Sigmoid colon (tissue), 7 donors: Measurements from ENCODE around the gene NDUFB2. TPM values are rescaled to one million over a fixed set of nuclear protein-coding genes. Genes with fewer than 3 reads are reported as not detected.
A peak's percentile ranks its signal among the peaks of the same experiment; 100 is the strongest.
"Not testable (repeated sequence)": the region's sequence is repeated elsewhere in the genome, so short reads cannot be mapped to it uniquely, and the experiment has no call there.

ENCODE experiments used
- DNase-seq: peaks from one replicate; pipeline ENCODE4 v3.0.0-alpha.2; 2019
- H3K27ac ChIP-seq, 4 donors: fragments of 200-600 bp; sonication (generic); one replicate each; pipeline ENCODE4 v1.5.1; 2016 to 2019; ENCODE audit warnings: mild to moderate bottlenecking in 1 of 4
- H3K27me3 ChIP-seq, 3 donors: fragments of 200-600 bp; sonication (generic); one replicate each; pipeline ENCODE4 v1.5.1; 2019; ENCODE audit warnings: mild to moderate bottlenecking in 1 of 3
- H3K36me3 ChIP-seq, 4 donors: fragments of 200-600 bp; sonication (generic); one replicate each; pipeline ENCODE4 v1.5.1; 2016 to 2019
- H3K4me1 ChIP-seq, 4 donors: fragments of 200-600 bp; sonication (generic); one replicate each; pipeline ENCODE4 v1.5.1; 2017 to 2019
- H3K4me3 ChIP-seq, 4 donors: fragments of 200-600 bp; sonication (generic); one replicate each; pipeline ENCODE4 v1.5.1; 2017 to 2019; ENCODE audit warnings: mild to moderate bottlenecking in 2 of 4, moderate library complexity in 1 of 4
- H3K9me3 ChIP-seq, 4 donors: fragments of 200-600 bp in 3 of 4; sonication (generic) in 3 of 4; one replicate each; pipeline versions ENCODE4 v1.5.1 to v1.6.1; 2013 to 2019
- EP300 ChIP-seq, 4 donors: sonication (generic); formaldehyde crosslinking; IDR thresholded peaks; one replicate each; pipeline ENCODE4 v1.6.1; 2017; ENCODE audit warnings: antibody characterized with exemption in 4 of 4
- POLR2A ChIP-seq, 2 donors: fragments of 450-650 bp; IDR thresholded peaks; one replicate each; pipeline ENCODE4 v1.6.1; 2016; ENCODE audit warnings: antibody characterized with exemption in 2 of 2, mild to moderate bottlenecking in 2 of 2, moderate library complexity in 2 of 2
- POLR2AphosphoS5 ChIP-seq, 4 donors: sonication (generic); formaldehyde crosslinking; IDR thresholded peaks; one replicate each; pipeline ENCODE4 v1.6.1; 2017; ENCODE audit warnings: antibody characterized with exemption in 4 of 4
- WGBS, 2 donors: extraction: QIAGEN DNeasy Blood & Tissue Kit; methylation state at CpG; one replicate each; pipeline ENCODE4 v1.1.7; 2013; 5-methylcytosine and 5-hydroxymethylcytosine counted together
- intact Hi-C: fragments of 100-400 bp; cut with DNase I; formaldehyde crosslinking; loops from one replicate; pipeline ENCODE4 v1.15.1; 2023
- polyA plus RNA-seq, 3 donors: library from polyadenylated mRNA; stranded (reverse); fragments of 200-250 nt; gene quantifications; one replicate each; pipeline ENCODE4 v1.2.3, GENCODE V29; 2013
- total RNA-seq, 4 donors: library from RNA; depleted of rRNA; stranded (reverse); fragments of >200 nt; gene quantifications; one replicate each; pipeline ENCODE4 v1.1.0, GENCODE V29; 2016
- TF ChIP-seq, protein P1 (sequence below), 4 experiments: fragments of 450-650 bp in 3 of 4; fragments of 200-600 bp in 1 of 4; IDR thresholded peaks; one replicate each; pipeline ENCODE4 v1.5.1; 2016 to 2019; ENCODE audit warnings: antibody characterized with exemption in 4 of 4, mild to moderate bottlenecking in 3 of 4, moderate library complexity in 2 of 4
- donor health status: healthy with polysubstance abuse.
- donor health status: Bipolar disorder and iron deficiency.
- donor health status: healthy.

Gene NDUFB2
- total and polyA plus RNA-seq, 7 donors, result 170 to 979 (median 377) TPM

DNA sequence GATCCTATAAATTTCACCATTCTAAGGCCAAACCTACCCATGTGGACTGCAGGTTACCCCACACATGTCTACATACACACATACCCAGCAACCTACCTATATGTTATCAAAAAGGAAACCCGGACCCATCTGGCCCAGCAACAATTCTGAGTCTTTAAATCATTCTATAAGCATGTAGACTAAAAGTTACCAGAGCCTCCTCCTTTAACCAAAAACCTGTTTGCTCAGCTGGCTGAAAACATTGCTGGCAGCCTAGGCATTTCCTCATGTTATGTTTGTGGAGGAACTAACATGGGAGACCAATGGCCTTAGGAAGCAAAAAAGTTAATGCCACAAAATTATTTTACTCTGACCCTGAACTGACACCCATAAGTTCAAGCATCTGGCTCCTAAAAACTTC lies 29.0 kb upstream of the NDUFB2 start:
- intact Hi-C loops, result no loop called here
- TF ChIP-seq, protein P1, sequence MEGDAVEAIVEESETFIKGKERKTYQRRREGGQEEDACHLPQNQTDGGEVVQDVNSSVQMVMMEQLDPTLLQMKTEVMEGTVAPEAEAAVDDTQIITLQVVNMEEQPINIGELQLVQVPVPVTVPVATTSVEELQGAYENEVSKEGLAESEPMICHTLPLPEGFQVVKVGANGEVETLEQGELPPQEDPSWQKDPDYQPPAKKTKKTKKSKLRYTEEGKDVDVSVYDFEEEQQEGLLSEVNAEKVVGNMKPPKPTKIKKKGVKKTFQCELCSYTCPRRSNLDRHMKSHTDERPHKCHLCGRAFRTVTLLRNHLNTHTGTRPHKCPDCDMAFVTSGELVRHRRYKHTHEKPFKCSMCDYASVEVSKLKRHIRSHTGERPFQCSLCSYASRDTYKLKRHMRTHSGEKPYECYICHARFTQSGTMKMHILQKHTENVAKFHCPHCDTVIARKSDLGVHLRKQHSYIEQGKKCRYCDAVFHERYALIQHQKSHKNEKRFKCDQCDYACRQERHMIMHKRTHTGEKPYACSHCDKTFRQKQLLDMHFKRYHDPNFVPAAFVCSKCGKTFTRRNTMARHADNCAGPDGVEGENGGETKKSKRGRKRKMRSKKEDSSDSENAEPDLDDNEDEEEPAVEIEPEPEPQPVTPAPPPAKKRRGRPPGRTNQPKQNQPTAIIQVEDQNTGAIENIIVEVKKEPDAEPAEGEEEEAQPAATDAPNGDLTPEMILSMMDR (IDR thresholded peaks at IDR 0.05), result no peak
- TF ChIP-seq EP300 (IDR thresholded peaks at IDR 0.05), result no peak
- TF ChIP-seq POLR2A (IDR thresholded peaks at IDR 0.05), result no peak
- no peak for TF ChIP-seq POLR2AphosphoS5 (IDR thresholded peaks at IDR 0.05)
- H3K27ac ChIP-seq, result no peak overlapping the region

DNA sequence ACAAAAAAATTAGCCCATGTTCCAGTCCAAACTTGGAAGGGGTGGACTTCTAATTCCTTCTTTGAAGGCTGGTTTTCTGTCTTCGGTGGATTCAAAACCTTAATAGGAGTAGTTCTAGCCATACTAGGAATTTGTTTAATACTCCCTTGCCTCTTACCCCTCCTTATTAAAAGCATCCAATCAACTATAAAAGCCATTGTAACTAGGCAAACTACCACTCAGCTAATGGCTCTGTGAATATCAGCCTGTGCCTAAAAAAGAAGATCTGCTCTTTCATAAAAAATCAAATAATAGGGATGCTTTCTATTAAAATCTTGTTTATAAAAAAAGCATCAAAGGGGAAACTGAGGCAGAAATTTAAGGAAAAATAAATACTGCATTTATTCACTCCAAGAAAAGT lies 27.9 kb upstream of the NDUFB2 start:
- 82 to 90% methylated on average over 1 of the region's 1 CpG for WGBS, 2 donors
- no peak for TF ChIP-seq POLR2A (IDR thresholded peaks at IDR 0.05)
- TF ChIP-seq, protein P1 (IDR thresholded peaks at IDR 0.05), result no peak
- no peak for TF ChIP-seq POLR2AphosphoS5 (IDR thresholded peaks at IDR 0.05)
- no peak for TF ChIP-seq EP300 (IDR thresholded peaks at IDR 0.05)
- H3K4me3 ChIP-seq, result no peak overlapping the region
- no peaks in the 10 kb centered on the region for H3K27me3 ChIP-seq
- H3K27ac ChIP-seq, result no peak overlapping the region
- H3K36me3 ChIP-seq, result no peaks in the 10 kb centered on the region
- H3K4me1 ChIP-seq, result peaks cover 0 to 10% (median 5%) of the 10 kb centered on the region in 4 donors
- no peak for DNase-seq
- no peaks in the 10 kb centered on the region for H3K9me3 ChIP-seq
- intact Hi-C loops, result no loop called here

More for the DNA sequence above, 29.0 kb upstream of the NDUFB2 start:
- 15 to 56% methylated on average over 1 of the region's 1 CpG for WGBS, 2 donors
- Histone ChIP-seq H3K9me3 (no peaks in the 10 kb centered on the region), H3K27me3 (no peaks in the 10 kb centered on the region), H3K4me3 (no peak overlapping the region), H3K4me1 (peaks cover 0 to 5% (median 2%) of the 10 kb centered on the region in 4 donors), H3K36me3 (no peaks in the 10 kb centered on the region)
- peak; percentile 18 for DNase-seq

DNA sequence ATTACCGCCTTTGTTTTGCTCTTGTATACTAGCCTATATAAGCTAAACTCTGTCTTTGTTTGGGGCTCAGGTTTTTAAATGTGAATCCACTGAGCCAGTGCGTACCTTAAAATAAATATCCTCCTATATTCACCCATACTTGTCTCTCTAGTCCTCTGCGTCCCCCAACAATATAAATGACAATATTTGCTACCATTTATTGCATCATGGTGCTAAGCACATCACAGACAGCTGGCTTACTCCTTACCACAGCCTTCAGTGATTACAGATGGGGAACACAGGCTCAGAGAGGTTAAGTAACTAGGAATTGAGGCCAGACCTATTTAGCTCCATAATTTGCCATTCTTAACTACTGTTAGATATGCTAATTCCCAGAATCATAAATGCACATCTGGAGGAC lies 27.2 kb upstream of the NDUFB2 start:
- TF ChIP-seq EP300 (IDR thresholded peaks at IDR 0.05) (no peak), POLR2AphosphoS5 (IDR thresholded peaks at IDR 0.05) (no peak), POLR2A (IDR thresholded peaks at IDR 0.05) (no peak)
- TF ChIP-seq, protein P1 (IDR thresholded peaks at IDR 0.05), result no peak
- Histone ChIP-seq H3K9me3 (no peaks in the 10 kb centered on the region), H3K36me3 (no peaks in the 10 kb centered on the region), H3K4me1 (peaks cover 0 to 17% (median 12%) of the 10 kb centered on the region in 4 donors), H3K27me3 (no peaks in the 10 kb centered on the region), H3K27ac (no peak overlapping the region), H3K4me3 (no peak overlapping the region)
- intact Hi-C loops, result no loop called here
- 88 to 91% methylated on average over 3 of the region's 3 CpGs for WGBS, 2 donors
- no peak for DNase-seq

DNA sequence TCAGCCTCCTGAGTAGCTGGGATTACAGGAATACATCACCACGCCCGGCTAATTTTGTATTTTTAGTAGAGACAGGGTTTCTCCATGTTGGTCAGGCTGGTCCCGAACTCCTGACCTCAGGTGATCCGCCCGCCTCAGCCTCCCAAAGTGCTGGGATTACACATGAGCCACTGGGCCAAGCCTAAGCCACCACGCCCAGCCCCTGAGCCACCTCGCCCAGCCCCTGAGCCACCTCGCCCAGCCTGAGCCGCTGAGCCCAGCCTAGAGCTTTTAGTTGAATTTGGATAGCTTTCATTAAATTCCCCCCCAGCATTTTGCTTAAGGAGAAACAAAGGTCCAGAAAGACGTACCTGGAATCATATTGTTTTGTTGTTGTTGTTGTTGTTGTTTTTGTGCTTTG lies 26.6 kb upstream of the NDUFB2 start:
- H3K27me3 ChIP-seq, H3K4me3 ChIP-seq, H3K27ac ChIP-seq, H3K36me3 ChIP-seq, H3K9me3 ChIP-seq: not testable (repeated sequence)
- H3K4me1 ChIP-seq, result peaks cover 0 to 22% (median 17%) of the 10 kb centered on the region in 4 donors
- WGBS, 2 donors, result 60 to 89% methylated on average over 10 of the region's 10 CpGs
- intact Hi-C loops, result loop anchor here (5.0 to 10.0 kb wide), 3 partner anchors 342 to 865 kb away; partner anchors contain the start of genes KDM7A and MRPS33
- peak; percentile 25 for DNase-seq

DNA sequence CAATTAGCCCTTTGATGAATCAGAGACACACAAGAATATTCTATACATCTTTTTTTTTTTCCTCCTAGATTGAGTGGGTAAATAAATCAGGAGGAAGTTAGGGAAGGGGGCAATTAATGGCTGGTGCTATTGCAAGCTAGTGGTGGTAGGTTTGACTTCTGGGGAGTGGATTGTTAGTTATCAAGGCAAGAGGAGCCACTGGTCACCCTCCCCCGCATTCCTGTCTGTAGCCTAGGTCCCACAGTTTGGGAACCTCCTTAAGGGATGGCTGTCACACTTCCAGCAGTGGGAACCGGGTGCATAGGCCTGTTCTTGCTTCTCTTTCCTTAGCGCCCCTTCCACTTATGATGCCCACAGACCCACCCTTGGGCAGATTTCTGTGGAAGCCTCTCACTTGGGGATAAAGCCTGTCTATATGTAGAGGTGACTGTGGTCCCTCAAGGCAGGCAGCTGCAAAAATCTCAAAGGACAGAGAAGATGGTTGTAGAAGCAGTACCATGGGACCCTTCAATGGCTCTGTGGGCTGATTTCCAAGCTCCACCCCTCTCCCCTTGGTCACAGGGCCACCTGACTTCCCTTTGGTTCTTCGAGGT lies 26.1 kb upstream of the NDUFB2 start:
- intact Hi-C loops, result loop anchor here (5.0 to 10.0 kb wide), 3 partner anchors 342 to 864 kb away; partner anchors contain the start of genes KDM7A and MRPS33

More for the DNA sequence above, 26.1 kb upstream of the NDUFB2 start:
- Histone ChIP-seq H3K27me3 (no peaks in the 10 kb centered on the region), H3K36me3 (no peaks in the 10 kb centered on the region), H3K9me3 (no peaks in the 10 kb centered on the region), H3K4me3 (no peak overlapping the region), H3K4me1 (peaks cover 0 to 28% (median 23%) of the 10 kb centered on the region in 4 donors), H3K27ac (no peak overlapping the region)
- TF ChIP-seq EP300 (IDR thresholded peaks at IDR 0.05) (no peak), POLR2A (IDR thresholded peaks at IDR 0.05) (no peak), POLR2AphosphoS5 (IDR thresholded peaks at IDR 0.05) (no peak)
- TF ChIP-seq, protein P1 (IDR thresholded peaks at IDR 0.05), result no peak
- 70 to 75% methylated on average over 4 of the region's 4 CpGs for WGBS, 2 donors
- DNase-seq, result peak; percentile 56
